Transverse colon (tissue), 4 donors: ENCODE results near the gene HOXA13. TPM values are rescaled to one million over a fixed set of nuclear protein-coding genes. Genes with fewer than 3 reads are reported as not detected.

Experiments used
- DNase-seq: peaks from one replicate; pipeline ENCODE4 v3.0.0-alpha.2; 2019
- H3K27ac ChIP-seq, 4 donors: fragments of 200-600 bp; sonication (generic); 2 replicates each; pipeline ENCODE4 v1.5.1; 2016 to 2018; ENCODE audit warnings: inconsistent platforms in 4 of 4
- H3K27me3 ChIP-seq: fragments of 200-600 bp; sonication (generic); 2 replicates; pipeline ENCODE4 v1.5.1; 2017; ENCODE audit warnings: inconsistent platforms
- H3K36me3 ChIP-seq, 4 donors: fragments of 200-600 bp; sonication (generic); 2 replicates each; pipeline ENCODE4 v1.5.1; 2017 to 2019; ENCODE audit warnings: inconsistent platforms in 4 of 4
- H3K4me1 ChIP-seq, 4 donors: fragments of 200-600 bp; sonication (generic); 2 replicates each; pipeline ENCODE4 v1.5.1; 2017 to 2020; ENCODE audit warnings: inconsistent platforms in 4 of 4
- H3K4me3 ChIP-seq, 4 donors: fragments of 200-600 bp; sonication (generic); 1 replicate in 1 of 4; 2 replicates in 3 of 4; pipeline versions ENCODE4 v1.5.1 to v1.6.1; 2017 to 2019; ENCODE audit warnings: inconsistent platforms in 4 of 4
- H3K9me3 ChIP-seq, 2 donors: fragments of 200-600 bp; sonication (generic); 2 replicates each; pipeline ENCODE4 v1.5.1; 2017 to 2019; ENCODE audit warnings: inconsistent platforms in 2 of 2
- CTCF ChIP-seq, 5 experiments: fragments of 200-600 bp in 3 of 5; fragments of 450-650 bp in 2 of 5; sonication (generic) in 3 of 5; IDR thresholded peaks; 1 replicate in 2 of 5; 2 replicates in 3 of 5; pipeline ENCODE4 v1.5.1; 2016 to 2017; ENCODE audit warnings: antibody characterized with exemption in 5 of 5, inconsistent platforms in 3 of 5, mild to moderate bottlenecking in 2 of 5, moderate library complexity in 1 of 5
- EP300 ChIP-seq: sonication (generic); formaldehyde crosslinking; IDR thresholded peaks from one replicate; pipeline ENCODE4 v1.6.1; 2017; ENCODE audit warnings: antibody characterized with exemption, low read depth
- POLR2A ChIP-seq: fragments of 450-650 bp; IDR thresholded peaks from one replicate; pipeline ENCODE4 v1.6.1; 2016; ENCODE audit warnings: antibody characterized with exemption, mild to moderate bottlenecking, moderate library complexity
- POLR2AphosphoS5 ChIP-seq, 3 donors: sonication (generic); formaldehyde crosslinking; IDR thresholded peaks; one replicate each; pipeline ENCODE4 v1.6.1; 2016; ENCODE audit warnings: antibody characterized with exemption in 3 of 3
- WGBS, 2 donors: methylation state at CpG; one replicate each; pipeline ENCODE4 v1.1.5; 2018; ENCODE audit warnings: low coverage in 1 of 2; 5-methylcytosine and 5-hydroxymethylcytosine counted together
- in situ Hi-C, 4 donors: fragments of 200-750 bp; cut with MboI; loops; one replicate each; pipeline versions ENCODE4 v1.15.0 to v1.15.1; 2017; ENCODE audit warnings: low sequenced_read_pairs in 3 of 4, low pct_ligation_motif_present in 1 of 4, low pct_unique_long_range_greater_than_20kb in 1 of 4
- intact Hi-C: fragments of 100-400 bp; cut with DNase I; formaldehyde crosslinking; loops from one replicate; pipeline ENCODE4 v1.15.1; 2023; ENCODE audit warnings: low total_unique reads
- total RNA-seq, 4 donors: library from RNA; depleted of rRNA; stranded (reverse); fragments of >200 nt; gene quantifications; one replicate each; pipeline ENCODE4 v1.1.0, GENCODE V29; 2016

HOXA13 gene
- total RNA-seq, 4 donors from 2014 or later = 22.5 to 69.9 (median 38.7) TPM

GRCh38 chr7:27219821-27220220, 19.9 kb upstream of the HOXA13 start:
- H3K9me3 ChIP-seq = no peaks in the 10 kb centered on the region
- in situ Hi-C loops = loop anchor here (10.0 to 25.0 kb wide), 6 partner anchors 367 to 792 kb away; no protein-coding TSS in a partner anchor
- H3K27me3 ChIP-seq = peaks cover 69% of the 10 kb centered on the region
- intact Hi-C loops = no loop called here
- DNase-seq = no peak
- no peak overlapping the region for H3K27ac ChIP-seq
- WGBS, 2 donors = 82 to 86% methylated on average over 2 to 4 of the region's 4 CpGs
- TF ChIP-seq POLR2A (no peak), POLR2AphosphoS5 (IDR thresholded peaks at IDR 0.05) (no peak), EP300 (no peak)
- no peaks in the 10 kb centered on the region for H3K36me3 ChIP-seq
- H3K4me1 ChIP-seq = no peaks in the 10 kb centered on the region
- H3K4me3 ChIP-seq = no peak overlapping the region

- Histone ChIP-seq H3K27me3 (peaks cover 69% of the 10 kb centered on the region), H3K9me3 (no peaks in the 10 kb centered on the region), H3K36me3 (no peaks in the 10 kb centered on the region), H3K4me3 (no peak overlapping the region), H3K27ac (no peak overlapping the region), H3K4me1 (peaks cover 0 to 4% (median 2%) of the 10 kb centered on the region in 4 donors)
- TF ChIP-seq CTCF (IDR thresholded peaks at IDR 0.05) = no peak
- TF ChIP-seq EP300 = no peak
- TF ChIP-seq POLR2A = no peak
- TF ChIP-seq POLR2AphosphoS5 (IDR thresholded peaks at IDR 0.05) = no peak
- DNase-seq = no peak
- intact Hi-C loops = no loop called here
- in situ Hi-C loops = loop anchor here (10.0 to 25.0 kb wide), 6 partner anchors 369 to 794 kb away; no protein-coding TSS in a partner anchor
Measured at GRCh38 chr7:27217951-27218350, 18.1 kb upstream of the HOXA13 start.

- H3K27me3 ChIP-seq = peaks cover 69% of the 10 kb centered on the region
- no peak overlapping the region for H3K4me3 ChIP-seq
- no peaks in the 10 kb centered on the region for H3K9me3 ChIP-seq
- in situ Hi-C loops = loop anchor here (10.0 to 25.0 kb wide), 6 partner anchors 372 to 797 kb away; no protein-coding TSS in a partner anchor
- no peak for TF ChIP-seq POLR2A
- TF ChIP-seq EP300 = no peak
- no peak for TF ChIP-seq POLR2AphosphoS5 (IDR thresholded peaks at IDR 0.05)
- TF ChIP-seq CTCF (IDR thresholded peaks at IDR 0.05) = no peak
- no peak for DNase-seq
- 86% methylated on average over 2 of the region's 2 CpGs; no CpG with 5 or more reads in 1 of the 2 donors for WGBS, 2 donors
- H3K27ac ChIP-seq = no peak overlapping the region
- intact Hi-C loops = no loop called here
- no peaks in the 10 kb centered on the region for H3K36me3 ChIP-seq
- H3K4me1 ChIP-seq = peaks cover 0 to 30% (median 19%) of the 10 kb centered on the region in 4 donors
Measured at GRCh38 chr7:27215356-27215755, 15.5 kb upstream of the HOXA13 start.

GRCh38 chr7:27214239-27214950, 14.5 kb upstream of the HOXA13 start:
- no peak for TF ChIP-seq POLR2A
- TF ChIP-seq POLR2AphosphoS5 (IDR thresholded peaks at IDR 0.05) = no peak
- TF ChIP-seq CTCF (IDR thresholded peaks at IDR 0.05) = no peak
- TF ChIP-seq EP300 = no peak
- H3K4me3 ChIP-seq = no peak overlapping the region
- DNase-seq = no peak
- peaks cover 0 to 39% (median 24%) of the 10 kb centered on the region in 4 donors for H3K4me1 ChIP-seq
- 73 to 79% methylated on average over 6 to 8 of the region's 8 CpGs for WGBS, 2 donors
- peaks cover 68% of the 10 kb centered on the region for H3K27me3 ChIP-seq
- no peak overlapping the region for H3K27ac ChIP-seq
- no peaks in the 10 kb centered on the region for H3K36me3 ChIP-seq
- intact Hi-C loops = no loop called here
- no peaks in the 10 kb centered on the region for H3K9me3 ChIP-seq
- in situ Hi-C loops = loop anchor here (10.0 to 25.0 kb wide), 6 partner anchors 373 to 798 kb away; no protein-coding TSS in a partner anchor
